Stomach (tissue), 4 donors: ENCODE data around the gene MED13L.

Experiments used
- EP300 ChIP-seq: sonication (generic); formaldehyde crosslinking; IDR thresholded peaks from one replicate; pipeline ENCODE4 v1.6.1; 2017; ENCODE audit warnings: antibody characterized with exemption
- POLR2A ChIP-seq, 4 donors: fragments of 450-650 bp; IDR thresholded peaks; one replicate each; pipeline ENCODE4 v1.6.1; 2016; ENCODE audit warnings: antibody characterized with exemption in 4 of 4, control low read depth in 2 of 4, mild to moderate bottlenecking in 1 of 4, moderate library complexity in 1 of 4
- TF ChIP-seq, protein P1 (sequence below), 7 experiments: fragments of 450-650 bp in 4 of 7; fragments of 200-600 bp in 3 of 7; sonication (generic) in 3 of 7; IDR thresholded peaks; one replicate each; pipeline ENCODE4 v1.5.1; 2016 to 2019; ENCODE audit warnings: antibody characterized with exemption in 7 of 7, control low read depth in 2 of 7, mild to moderate bottlenecking in 1 of 7

DNA sequence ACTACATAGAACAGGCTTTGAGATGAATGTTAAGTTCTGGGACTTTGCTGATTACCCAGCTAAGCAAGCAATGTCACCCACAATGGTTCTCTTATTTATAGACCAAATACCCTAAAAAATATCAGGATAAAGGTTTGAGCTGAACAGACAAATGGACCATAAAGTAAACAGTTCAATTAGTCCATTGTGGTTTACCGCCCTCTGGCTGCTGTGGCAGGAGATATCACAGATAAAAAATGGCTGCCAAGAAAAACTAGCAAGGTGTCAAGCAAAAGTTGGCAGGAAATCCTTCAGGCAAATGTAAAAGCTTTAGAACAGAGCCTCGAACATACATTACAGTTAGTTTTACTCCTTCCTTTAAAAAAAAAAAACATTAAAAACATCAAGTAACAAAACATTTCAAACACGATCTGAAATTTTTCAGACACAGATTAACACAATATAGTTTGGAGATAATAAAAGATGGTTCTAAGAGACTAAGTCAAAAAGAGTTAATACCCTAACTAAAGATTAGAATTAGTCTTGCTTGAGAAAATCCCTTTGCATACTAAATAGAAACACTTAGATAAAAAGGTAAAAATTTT, 41.3 kb downstream of the MED13L start:
- TF ChIP-seq POLR2A (IDR thresholded peaks at IDR 0.05), result no peak
- TF ChIP-seq, protein P1, sequence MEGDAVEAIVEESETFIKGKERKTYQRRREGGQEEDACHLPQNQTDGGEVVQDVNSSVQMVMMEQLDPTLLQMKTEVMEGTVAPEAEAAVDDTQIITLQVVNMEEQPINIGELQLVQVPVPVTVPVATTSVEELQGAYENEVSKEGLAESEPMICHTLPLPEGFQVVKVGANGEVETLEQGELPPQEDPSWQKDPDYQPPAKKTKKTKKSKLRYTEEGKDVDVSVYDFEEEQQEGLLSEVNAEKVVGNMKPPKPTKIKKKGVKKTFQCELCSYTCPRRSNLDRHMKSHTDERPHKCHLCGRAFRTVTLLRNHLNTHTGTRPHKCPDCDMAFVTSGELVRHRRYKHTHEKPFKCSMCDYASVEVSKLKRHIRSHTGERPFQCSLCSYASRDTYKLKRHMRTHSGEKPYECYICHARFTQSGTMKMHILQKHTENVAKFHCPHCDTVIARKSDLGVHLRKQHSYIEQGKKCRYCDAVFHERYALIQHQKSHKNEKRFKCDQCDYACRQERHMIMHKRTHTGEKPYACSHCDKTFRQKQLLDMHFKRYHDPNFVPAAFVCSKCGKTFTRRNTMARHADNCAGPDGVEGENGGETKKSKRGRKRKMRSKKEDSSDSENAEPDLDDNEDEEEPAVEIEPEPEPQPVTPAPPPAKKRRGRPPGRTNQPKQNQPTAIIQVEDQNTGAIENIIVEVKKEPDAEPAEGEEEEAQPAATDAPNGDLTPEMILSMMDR (IDR thresholded peaks at IDR 0.05), result peak in 5 of 7 experiments; percentile 43 to 71 (median 63)
- no peak for TF ChIP-seq EP300
